Skeletal muscle satellite cell (primary cell): ENCODE data around the gene FUS.

ENCODE experiments used
- H3K27me3 ChIP-seq: 2 replicates; pipeline ENCODE4 v1.7.0; 2013; ENCODE audit warnings: low read length; ENCODE audit not compliant: control insufficient read depth, insufficient read depth
- H3K36me3 ChIP-seq: 2 replicates; pipeline ENCODE4 v1.7.0; 2013; ENCODE audit warnings: mild to moderate bottlenecking, control low read depth, low read length; ENCODE audit not compliant: insufficient read depth
- H3K4me1 ChIP-seq: 2 replicates; pipeline ENCODE4 v1.7.0; 2013; ENCODE audit warnings: low read length; ENCODE audit not compliant: control insufficient read depth, insufficient read depth
- H3K4me2 ChIP-seq: 2 replicates; pipeline ENCODE4 v1.7.0; 2013; ENCODE audit warnings: mild to moderate bottlenecking, low read length
- H3K4me3 ChIP-seq: 2 replicates; pipeline ENCODE4 v1.7.0; 2013; ENCODE audit warnings: low read length
- H3K9ac ChIP-seq: 2 replicates; pipeline ENCODE4 v1.7.0; 2013; ENCODE audit warnings: mild to moderate bottlenecking, low read depth, low read length, moderate library complexity
- H3K9me3 ChIP-seq: replicated peaks from 2 replicates; pipeline ENCODE4 v1.7.0; 2013; ENCODE audit warnings: mild to moderate bottlenecking, control low read depth, low read length

FUS gene

DNA sequence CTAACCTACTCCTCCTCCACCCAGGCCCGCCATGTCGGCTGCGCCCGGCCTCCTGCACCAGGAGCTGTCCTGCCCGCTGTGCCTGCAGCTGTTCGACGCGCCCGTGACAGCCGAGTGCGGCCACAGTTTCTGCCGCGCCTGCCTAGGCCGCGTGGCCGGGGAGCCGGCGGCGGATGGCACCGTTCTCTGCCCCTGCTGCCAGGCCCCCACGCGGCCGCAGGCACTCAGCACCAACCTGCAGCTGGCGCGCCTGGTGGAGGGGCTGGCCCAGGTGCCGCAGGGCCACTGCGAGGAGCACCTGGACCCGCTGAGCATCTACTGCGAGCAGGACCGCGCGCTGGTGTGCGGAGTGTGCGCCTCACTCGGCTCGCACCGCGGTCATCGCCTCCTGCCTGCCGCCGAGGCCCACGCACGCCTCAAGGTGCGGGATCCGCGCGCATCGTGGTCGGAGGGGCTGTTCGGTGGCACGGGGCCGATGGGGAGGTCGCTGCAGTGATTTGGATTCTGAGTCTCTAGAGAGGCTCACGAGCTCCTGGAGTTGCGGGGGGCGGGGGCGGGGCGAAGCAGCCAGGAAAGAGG, 34.9 kb downstream of the FUS start:
- Histone ChIP-seq H3K27me3 (peaks cover 11% of the 10 kb centered on the region), H3K4me3 (peak overlapping the region; percentile 78), H3K9ac (peak overlapping the region; percentile 89)

DNA sequence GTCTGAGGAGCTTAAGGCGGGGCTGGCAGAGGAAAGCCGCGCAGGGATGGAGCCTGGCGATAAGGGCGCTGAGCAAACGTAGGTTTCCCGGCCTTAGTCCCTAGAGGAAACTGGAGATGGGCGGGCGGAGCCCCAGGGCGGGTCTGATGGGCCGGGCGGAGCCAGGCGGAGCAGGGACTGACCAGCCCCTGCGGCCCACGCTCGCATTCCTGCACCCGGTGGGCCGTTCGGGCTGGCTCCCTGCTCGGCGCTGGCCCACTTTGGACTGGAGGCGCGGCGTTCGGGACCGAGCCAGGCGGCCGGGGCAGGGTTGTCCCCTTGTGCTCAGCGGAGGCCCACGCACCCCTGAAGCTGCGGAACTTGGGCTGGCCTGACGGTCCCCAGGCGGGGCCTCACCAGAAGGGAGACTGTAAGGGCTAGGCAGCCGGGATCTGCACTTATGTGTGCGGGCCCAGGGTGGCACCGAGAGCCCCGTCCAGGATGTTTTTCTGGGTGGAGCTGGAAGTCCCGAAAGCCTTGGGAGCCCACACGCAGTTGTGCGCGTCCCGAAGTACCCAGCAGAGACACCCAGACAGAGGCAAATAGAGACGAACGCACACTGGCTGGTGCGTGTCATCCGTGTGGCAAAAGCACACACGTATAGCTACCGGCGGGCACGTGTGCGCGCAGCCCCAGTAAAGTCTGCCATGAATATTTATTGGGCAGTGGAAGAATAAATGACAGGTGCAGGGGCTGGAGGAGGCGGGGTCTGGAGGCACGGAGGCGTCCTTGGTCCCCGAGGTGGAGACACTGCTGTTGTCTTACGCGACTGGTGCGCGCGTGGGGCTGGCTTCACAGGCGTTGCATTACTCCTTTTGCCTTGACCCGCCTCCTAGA, 35.6 kb downstream of the FUS start:
- H3K4me1 ChIP-seq, result peaks cover 18% of the 10 kb centered on the region
- no peaks in the 10 kb centered on the region for H3K9me3 ChIP-seq
- no peaks in the 10 kb centered on the region for H3K36me3 ChIP-seq
- peak overlapping the region; percentile 89 for H3K9ac ChIP-seq
- peak overlapping the region; percentile 90 for H3K4me2 ChIP-seq
- H3K27me3 ChIP-seq, result peaks cover 6% of the 10 kb centered on the region
- H3K4me3 ChIP-seq, result peak overlapping the region; percentile 78

More for the DNA sequence above, 34.9 kb downstream of the FUS start:
- H3K4me2 ChIP-seq, result peak overlapping the region; percentile 90
- no peaks in the 10 kb centered on the region for H3K9me3 ChIP-seq
- no peaks in the 10 kb centered on the region for H3K36me3 ChIP-seq
- H3K4me1 ChIP-seq, result peaks cover 18% of the 10 kb centered on the region

GRCh38 chr16:31216422-31217135, 36.6 kb downstream of the FUS start, which contains the start of gene PYDC1:
Gene PYDC1 (minus strand): TSS chr16:31217135. CDS start chr16:31217028, 107 bp downstream.
- peaks cover 18% of the 10 kb centered on the region for H3K4me1 ChIP-seq
- H3K9ac ChIP-seq, result peak within 1 kb of the TSS; percentile 89
- H3K36me3 ChIP-seq, result peaks cover 5% of the 10 kb centered on the region
- H3K9me3 ChIP-seq, result no peaks in the 10 kb centered on the region
- peaks cover 6% of the 10 kb centered on the region for H3K27me3 ChIP-seq
- peak within 1 kb of the TSS; percentile 90 for H3K4me2 ChIP-seq
- H3K4me3 ChIP-seq, result peak within 1 kb of the TSS; percentile 78

DNA sequence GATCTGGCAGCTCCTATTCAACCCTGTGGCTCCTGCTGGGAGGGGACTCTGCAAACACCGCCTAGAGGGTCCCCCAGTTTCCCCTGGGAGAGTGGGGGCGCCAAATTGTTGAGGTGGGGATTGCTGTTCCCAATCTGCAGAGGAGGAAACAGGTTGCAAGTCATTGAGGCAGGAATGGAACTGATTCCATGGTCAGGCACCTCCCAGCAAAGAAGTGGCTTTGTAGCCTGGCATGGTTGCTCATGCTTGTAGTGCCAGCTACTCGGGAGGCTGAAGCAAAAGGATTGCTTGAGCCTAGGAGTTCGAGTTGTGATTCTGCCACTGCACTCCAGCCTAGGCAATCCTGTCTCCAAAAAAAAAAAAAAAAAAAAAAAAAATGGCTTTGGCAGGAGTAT, 37.2 kb downstream of the FUS start:
- Histone ChIP-seq H3K9ac (no peak overlapping the region), H3K4me2 (no peak overlapping the region), H3K27me3 (peaks cover 6% of the 10 kb centered on the region), H3K36me3 (peaks cover 5% of the 10 kb centered on the region), H3K9me3 (no peaks in the 10 kb centered on the region), H3K4me3 (no peak overlapping the region), H3K4me1 (peaks cover 18% of the 10 kb centered on the region)

- no peaks in the 10 kb centered on the region for H3K9me3 ChIP-seq
- H3K4me1 ChIP-seq, result peaks cover 14% of the 10 kb centered on the region
- H3K9ac ChIP-seq, result no peak overlapping the region
- H3K36me3 ChIP-seq, result peaks cover 5% of the 10 kb centered on the region
- no peak overlapping the region for H3K4me3 ChIP-seq
- no peak overlapping the region for H3K4me2 ChIP-seq
- peaks cover 2% of the 10 kb centered on the region for H3K27me3 ChIP-seq
Measured at GRCh38 chr16:31219154-31219741, 39.3 kb downstream of the FUS start.

DNA sequence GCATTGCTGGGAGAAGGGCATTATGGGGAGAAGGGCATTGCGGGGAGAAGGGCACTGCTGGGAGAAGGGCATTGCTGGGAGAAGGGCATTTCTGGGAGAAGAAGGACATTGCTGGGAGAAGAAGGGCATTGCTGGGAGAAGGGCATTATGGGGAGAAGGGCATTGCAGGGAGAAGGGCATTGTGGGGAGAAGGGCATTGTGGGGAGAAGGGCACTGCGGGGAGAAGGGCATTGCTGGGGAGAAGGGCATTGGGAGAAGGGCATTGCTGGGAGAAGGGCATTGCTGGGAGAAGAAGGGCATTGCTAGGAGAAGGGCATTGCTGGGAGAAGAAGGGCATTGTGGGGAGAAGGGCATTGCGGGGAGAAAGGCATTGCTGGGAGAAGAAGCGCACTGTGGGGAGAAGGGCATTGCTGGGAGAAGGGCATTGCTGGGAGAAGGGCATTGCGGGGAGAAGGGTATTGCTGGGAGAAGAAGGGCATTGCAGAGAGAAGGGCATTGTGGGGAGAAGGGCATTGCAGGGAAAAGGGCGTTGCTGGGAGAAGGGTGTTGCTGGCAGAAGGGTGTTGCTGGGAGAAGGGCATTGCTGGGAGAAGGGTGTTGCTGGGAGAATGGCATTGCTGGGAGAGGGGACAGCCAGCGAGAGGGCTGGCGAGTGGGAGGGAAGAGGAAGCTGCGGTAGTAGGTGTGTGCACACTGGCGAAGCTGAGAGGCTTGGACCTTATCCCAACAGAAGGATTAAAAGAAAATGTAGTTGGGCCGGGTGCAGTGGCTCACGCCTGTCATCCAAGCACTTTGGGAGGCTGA, 41.6 kb downstream of the FUS start:
- Histone ChIP-seq H3K4me1 (no peaks in the 10 kb centered on the region), H3K4me3 (no peak overlapping the region), H3K9ac (no peak overlapping the region), H3K27me3 (no peaks in the 10 kb centered on the region), H3K9me3 (no peaks in the 10 kb centered on the region), H3K36me3 (peaks cover 5% of the 10 kb centered on the region), H3K4me2 (no peak overlapping the region)

DNA sequence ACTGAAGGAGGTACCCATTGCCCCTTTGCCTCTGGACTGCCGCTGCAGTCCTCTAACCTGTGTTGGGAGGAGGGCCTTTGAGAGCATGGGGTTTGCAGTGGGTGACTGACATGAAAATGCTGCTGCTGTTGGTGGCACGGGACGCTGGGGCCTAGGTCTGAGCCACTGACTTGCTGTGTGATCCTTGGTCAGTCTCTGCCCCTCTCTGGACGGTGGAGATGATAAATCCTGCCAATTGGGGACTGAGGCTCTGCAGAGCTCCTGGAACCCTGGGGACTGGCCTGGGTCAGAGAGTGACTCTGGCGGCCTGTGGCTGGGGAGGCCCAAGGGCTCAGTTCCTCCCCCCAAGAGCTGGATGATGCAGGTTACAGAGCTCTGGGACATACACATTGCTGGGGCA, 43.1 kb downstream of the FUS start:
- no peaks in the 10 kb centered on the region for H3K4me1 ChIP-seq
- no peak overlapping the region for H3K4me3 ChIP-seq
- peaks cover 5% of the 10 kb centered on the region for H3K36me3 ChIP-seq
- no peak overlapping the region for H3K9ac ChIP-seq
- H3K4me2 ChIP-seq, result no peak overlapping the region
- H3K27me3 ChIP-seq, result no peaks in the 10 kb centered on the region
- H3K9me3 ChIP-seq, result no peaks in the 10 kb centered on the region

GRCh38 chr16:31224092-31224955, 44.4 kb downstream of the FUS start:
- H3K9me3 ChIP-seq, result no peaks in the 10 kb centered on the region
- H3K9ac ChIP-seq, result no peak overlapping the region
- peaks cover 5% of the 10 kb centered on the region for H3K36me3 ChIP-seq

DNA sequence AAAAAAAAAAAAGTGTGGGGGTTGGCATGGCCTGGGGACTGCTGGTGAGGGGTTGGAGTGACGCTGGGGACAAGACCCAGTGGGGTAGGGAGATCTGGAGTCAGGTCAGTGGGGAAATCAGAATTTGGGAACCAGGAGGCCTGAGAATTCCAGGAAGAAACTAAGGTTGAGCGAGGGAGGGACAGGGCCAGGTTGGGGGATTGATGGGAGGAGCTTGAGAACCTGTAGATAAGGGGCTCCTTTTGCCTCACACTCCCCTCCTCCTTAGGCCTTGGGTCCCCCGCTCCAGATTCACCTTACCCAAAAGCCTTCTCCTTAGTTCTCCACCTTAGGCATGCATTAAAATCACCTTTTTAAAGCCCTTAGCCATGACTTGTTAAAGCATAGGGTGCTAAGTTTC, 45.3 kb downstream of the FUS start:
- H3K36me3 ChIP-seq, result peaks cover 5% of the 10 kb centered on the region
- no peak overlapping the region for H3K4me3 ChIP-seq
- H3K27me3 ChIP-seq, result no peaks in the 10 kb centered on the region
- peaks cover 4% of the 10 kb centered on the region for H3K4me1 ChIP-seq
- no peak overlapping the region for H3K4me2 ChIP-seq
- no peak overlapping the region for H3K9ac ChIP-seq
- no peaks in the 10 kb centered on the region for H3K9me3 ChIP-seq

More at GRCh38 chr16:31224092-31224955, 44.4 kb downstream of the FUS start:
- Histone ChIP-seq H3K4me2 (no peak overlapping the region), H3K4me3 (no peak overlapping the region), H3K27me3 (no peaks in the 10 kb centered on the region), H3K4me1 (peaks cover 4% of the 10 kb centered on the region)

GRCh38 chr16:31228206-31228605, 48.3 kb downstream of the FUS start:
- no peaks in the 10 kb centered on the region for H3K9me3 ChIP-seq
- H3K27me3 ChIP-seq, result no peaks in the 10 kb centered on the region
- no peak overlapping the region for H3K4me2 ChIP-seq
- no peak overlapping the region for H3K4me3 ChIP-seq
- H3K9ac ChIP-seq, result no peak overlapping the region
- no peaks in the 10 kb centered on the region for H3K36me3 ChIP-seq
- H3K4me1 ChIP-seq, result peaks cover 4% of the 10 kb centered on the region
